Measurements from ENCODE around the gene IGSF5.
"Not testable (repeated sequence)": the region's sequence is repeated elsewhere in the genome, so short reads cannot be mapped to it uniquely, and the experiment has no call there.

The IGSF5 gene

GRCh38 chr21:39745332-39745731 lies 349 bp downstream of the IGSF5 start:
- not testable (repeated sequence) for H3K27ac Mint-ChIP-seq (ENCODE audit: low read depth); DNase-seq (ENCODE audit: low spot score in 2 of 2); H3K4me3 Mint-ChIP-seq; ATAC-seq (replicated peaks; ENCODE audit: extremely low read depth, poor library complexity, severe bottlenecking); H3K36me3 Mint-ChIP-seq (ENCODE audit: insufficient read depth); H3K4me1 Mint-ChIP-seq; H3K27me3 Mint-ChIP-seq
- H3K9me3 Mint-ChIP-seq = peaks cover 10% of the 10 kb centered on the region

- Mint-ChIP-seq H3K9me3 (peaks cover 5% of the 10 kb centered on the region), H3K27me3 (no peaks in the 10 kb centered on the region), H3K36me3 (ENCODE audit: insufficient read depth) (no peaks in the 10 kb centered on the region), H3K4me3 (no peak overlapping the region), H3K27ac (ENCODE audit: low read depth) (no peak overlapping the region), H3K4me1 (no peaks in the 10 kb centered on the region)
- DNase-seq (ENCODE audit: low spot score in 2 of 2) (no peak), ATAC-seq (replicated peaks; ENCODE audit: extremely low read depth, poor library complexity, severe bottlenecking) (no peak)
Observed at GRCh38 chr21:39750670-39751069, 5.7 kb downstream of the IGSF5 start.

- no peak overlapping the region for H3K4me3 Mint-ChIP-seq
- no peak for ATAC-seq (replicated peaks; ENCODE audit: extremely low read depth, poor library complexity, severe bottlenecking)
Observed at GRCh38 chr21:39754811-39755210, 9.8 kb downstream of the IGSF5 start.

GRCh38 chr21:39756285-39756684 lies 11.3 kb downstream of the IGSF5 start:
- Mint-ChIP-seq H3K36me3 (ENCODE audit: insufficient read depth) (no peaks in the 10 kb centered on the region), H3K4me1 (no peaks in the 10 kb centered on the region), H3K9me3 (no peaks in the 10 kb centered on the region), H3K27me3 (peaks cover 8% of the 10 kb centered on the region), H3K27ac (ENCODE audit: low read depth) (no peak overlapping the region), H3K4me3 (no peak overlapping the region)
- DNase-seq (ENCODE audit: low spot score in 2 of 2) = no peak
- no peak for ATAC-seq (replicated peaks; ENCODE audit: extremely low read depth, poor library complexity, severe bottlenecking)

More at GRCh38 chr21:39754811-39755210, 9.8 kb downstream of the IGSF5 start:
- no peak for DNase-seq (ENCODE audit: low spot score in 2 of 2)
- H3K36me3 Mint-ChIP-seq (ENCODE audit: insufficient read depth) = no peaks in the 10 kb centered on the region
- H3K27me3 Mint-ChIP-seq = peaks cover 8% of the 10 kb centered on the region
- H3K27ac Mint-ChIP-seq (ENCODE audit: low read depth) = no peak overlapping the region
- no peaks in the 10 kb centered on the region for H3K9me3 Mint-ChIP-seq
- H3K4me1 Mint-ChIP-seq = no peaks in the 10 kb centered on the region

- peaks cover 4% of the 10 kb centered on the region for H3K27me3 Mint-ChIP-seq
- peaks cover 6% of the 10 kb centered on the region for H3K9me3 Mint-ChIP-seq
- no peaks in the 10 kb centered on the region for H3K4me1 Mint-ChIP-seq
- DNase-seq (ENCODE audit: low spot score in 2 of 2) = no peak
- ATAC-seq (replicated peaks; ENCODE audit: extremely low read depth, poor library complexity, severe bottlenecking) = no peak
- H3K27ac Mint-ChIP-seq (ENCODE audit: low read depth) = no peak overlapping the region
- H3K4me3 Mint-ChIP-seq = no peak overlapping the region
- H3K36me3 Mint-ChIP-seq (ENCODE audit: insufficient read depth) = no peaks in the 10 kb centered on the region
Observed at GRCh38 chr21:39763272-39763970, 18.4 kb downstream of the IGSF5 start.

- no peak for ATAC-seq (replicated peaks; ENCODE audit: extremely low read depth, poor library complexity, severe bottlenecking)
- Mint-ChIP-seq H3K27me3 (no peaks in the 10 kb centered on the region), H3K4me3 (no peak overlapping the region), H3K4me1 (no peaks in the 10 kb centered on the region), H3K36me3 (ENCODE audit: insufficient read depth) (no peaks in the 10 kb centered on the region), H3K27ac (ENCODE audit: low read depth) (no peak overlapping the region), H3K9me3 (peaks cover 7% of the 10 kb centered on the region)
- DNase-seq (ENCODE audit: low spot score in 2 of 2) = no peak
Observed at GRCh38 chr21:39774227-39774626, 29.2 kb downstream of the IGSF5 start.

- no peaks in the 10 kb centered on the region for H3K4me1 Mint-ChIP-seq
Observed at GRCh38 chr21:39775816-39776215, 30.8 kb downstream of the IGSF5 start.

GRCh38 chr21:39776589-39776988 lies 31.6 kb downstream of the IGSF5 start:
- Mint-ChIP-seq H3K4me1 (no peaks in the 10 kb centered on the region), H3K4me3 (no peak overlapping the region)

More at GRCh38 chr21:39775816-39776215, 30.8 kb downstream of the IGSF5 start:
- Mint-ChIP-seq H3K9me3 (peaks cover 7% of the 10 kb centered on the region), H3K27ac (ENCODE audit: low read depth) (no peak overlapping the region), H3K36me3 (ENCODE audit: insufficient read depth) (no peaks in the 10 kb centered on the region), H3K4me3 (no peak overlapping the region), H3K27me3 (no peaks in the 10 kb centered on the region)
- ATAC-seq (replicated peaks; ENCODE audit: extremely low read depth, poor library complexity, severe bottlenecking) (no peak), DNase-seq (ENCODE audit: low spot score in 2 of 2) (no peak)

GRCh38 chr21:39781331-39781730 lies 36.3 kb downstream of the IGSF5 start:
- Mint-ChIP-seq H3K27me3 (no peaks in the 10 kb centered on the region), H3K4me3 (no peak overlapping the region), H3K9me3 (peaks cover 10% of the 10 kb centered on the region), H3K36me3 (ENCODE audit: insufficient read depth) (no peaks in the 10 kb centered on the region), H3K27ac (ENCODE audit: low read depth) (no peak overlapping the region), H3K4me1 (no peaks in the 10 kb centered on the region)
- no peak for DNase-seq (ENCODE audit: low spot score in 2 of 2)
- ATAC-seq (replicated peaks; ENCODE audit: extremely low read depth, poor library complexity, severe bottlenecking) = no peak

More at GRCh38 chr21:39776589-39776988, 31.6 kb downstream of the IGSF5 start:
- DNase-seq (ENCODE audit: low spot score in 2 of 2) (no peak), ATAC-seq (replicated peaks; ENCODE audit: extremely low read depth, poor library complexity, severe bottlenecking) (no peak)
- Mint-ChIP-seq H3K36me3 (ENCODE audit: insufficient read depth) (no peaks in the 10 kb centered on the region), H3K27me3 (no peaks in the 10 kb centered on the region), H3K9me3 (peaks cover 7% of the 10 kb centered on the region), H3K27ac (ENCODE audit: low read depth) (no peak overlapping the region)

GRCh38 chr21:39788383-39788782 lies 43.4 kb downstream of the IGSF5 start:
- ATAC-seq (replicated peaks; ENCODE audit: extremely low read depth, poor library complexity, severe bottlenecking) = no peak
- no peak overlapping the region for H3K27ac Mint-ChIP-seq (ENCODE audit: low read depth)

GRCh38 chr21:39796466-39796865 lies 51.5 kb downstream of the IGSF5 start:
- DNase-seq (ENCODE audit: low spot score in 2 of 2) (no peak), ATAC-seq (replicated peaks; ENCODE audit: extremely low read depth, poor library complexity, severe bottlenecking) (no peak)
- Mint-ChIP-seq H3K4me3 (no peak overlapping the region), H3K36me3 (ENCODE audit: insufficient read depth) (no peaks in the 10 kb centered on the region), H3K9me3 (no peaks in the 10 kb centered on the region), H3K27ac (ENCODE audit: low read depth) (no peak overlapping the region), H3K4me1 (no peaks in the 10 kb centered on the region), H3K27me3 (no peaks in the 10 kb centered on the region)

More at GRCh38 chr21:39788383-39788782, 43.4 kb downstream of the IGSF5 start:
- Mint-ChIP-seq H3K9me3 (no peaks in the 10 kb centered on the region), H3K4me3 (no peak overlapping the region), H3K27me3 (no peaks in the 10 kb centered on the region), H3K4me1 (no peaks in the 10 kb centered on the region), H3K36me3 (ENCODE audit: insufficient read depth) (no peaks in the 10 kb centered on the region)
- no peak for DNase-seq (ENCODE audit: low spot score in 2 of 2)

GRCh38 chr21:39799178-39799577 lies 54.2 kb downstream of the IGSF5 start:
- Mint-ChIP-seq H3K27me3 (no peaks in the 10 kb centered on the region), H3K36me3 (ENCODE audit: insufficient read depth) (no peaks in the 10 kb centered on the region), H3K4me1 (no peaks in the 10 kb centered on the region), H3K27ac (ENCODE audit: low read depth) (no peak overlapping the region), H3K9me3 (no peaks in the 10 kb centered on the region), H3K4me3 (no peak overlapping the region)
- DNase-seq (ENCODE audit: low spot score in 2 of 2) (no peak), ATAC-seq (replicated peaks; ENCODE audit: extremely low read depth, poor library complexity, severe bottlenecking) (no peak)

- Mint-ChIP-seq H3K4me3 (no peak overlapping the region), H3K36me3 (ENCODE audit: insufficient read depth) (no peaks in the 10 kb centered on the region), H3K27ac (ENCODE audit: low read depth) (no peak overlapping the region), H3K9me3 (peaks cover 5% of the 10 kb centered on the region), H3K27me3 (no peaks in the 10 kb centered on the region), H3K4me1 (no peaks in the 10 kb centered on the region)
- ATAC-seq (replicated peaks; ENCODE audit: extremely low read depth, poor library complexity, severe bottlenecking) = no peak
- no peak for DNase-seq (ENCODE audit: low spot score in 2 of 2)
Observed at GRCh38 chr21:39800311-39800710, 55.3 kb downstream of the IGSF5 start.

Measured in central memory CD8-positive, alpha-beta T cell (primary cell).